Measurements from ENCODE around the gene UTS2R.

- TF ChIP-seq POLR2A (IDR thresholded peaks at IDR 0.05; ENCODE audit: low read length) (no peak), GATA1 (IDR thresholded peaks at IDR 0.05; ENCODE audit: low read depth, low read length) (no peak)
Observed at GRCh38 chr17:82377924-82378740, 6.6 kb downstream of the UTS2R start.

Measured in erythroblast (primary cell).